Measurements from ENCODE around the gene SLC38A9. TPM values are rescaled to one million over a fixed set of nuclear protein-coding genes. Genes with fewer than 3 reads are reported as not detected.

SLC38A9 gene
- total RNA-seq, 1 donor from 2014 or later, result 6.3 TPM

DNA sequence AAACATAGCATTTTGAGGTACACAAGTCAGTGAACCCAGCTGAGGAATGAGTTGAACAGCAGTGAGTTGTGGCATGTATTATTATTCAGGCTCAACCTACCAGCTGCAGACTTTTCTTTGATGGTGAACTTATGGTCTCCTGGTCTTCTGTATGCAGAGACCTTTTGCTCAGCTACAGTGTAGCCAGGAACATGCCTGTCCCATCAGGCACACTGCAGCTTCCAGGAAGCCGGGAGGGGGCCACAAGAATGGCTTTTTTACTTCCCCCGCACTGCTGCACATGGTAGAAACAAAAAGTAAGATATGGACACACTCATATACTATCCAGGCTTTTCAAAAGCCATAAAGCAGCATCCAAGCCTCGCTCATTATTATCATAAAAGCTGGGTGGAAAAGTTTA, 112.0 kb downstream of the SLC38A9 start:
- intact Hi-C loops (cut with DNase I), result loop anchor here (5.0 kb wide), 1 partner anchor 92 kb away; no protein-coding TSS in a partner anchor
- DNase-seq (no peak), ATAC-seq (ENCODE audit: poor library complexity) (no peak)

DNA sequence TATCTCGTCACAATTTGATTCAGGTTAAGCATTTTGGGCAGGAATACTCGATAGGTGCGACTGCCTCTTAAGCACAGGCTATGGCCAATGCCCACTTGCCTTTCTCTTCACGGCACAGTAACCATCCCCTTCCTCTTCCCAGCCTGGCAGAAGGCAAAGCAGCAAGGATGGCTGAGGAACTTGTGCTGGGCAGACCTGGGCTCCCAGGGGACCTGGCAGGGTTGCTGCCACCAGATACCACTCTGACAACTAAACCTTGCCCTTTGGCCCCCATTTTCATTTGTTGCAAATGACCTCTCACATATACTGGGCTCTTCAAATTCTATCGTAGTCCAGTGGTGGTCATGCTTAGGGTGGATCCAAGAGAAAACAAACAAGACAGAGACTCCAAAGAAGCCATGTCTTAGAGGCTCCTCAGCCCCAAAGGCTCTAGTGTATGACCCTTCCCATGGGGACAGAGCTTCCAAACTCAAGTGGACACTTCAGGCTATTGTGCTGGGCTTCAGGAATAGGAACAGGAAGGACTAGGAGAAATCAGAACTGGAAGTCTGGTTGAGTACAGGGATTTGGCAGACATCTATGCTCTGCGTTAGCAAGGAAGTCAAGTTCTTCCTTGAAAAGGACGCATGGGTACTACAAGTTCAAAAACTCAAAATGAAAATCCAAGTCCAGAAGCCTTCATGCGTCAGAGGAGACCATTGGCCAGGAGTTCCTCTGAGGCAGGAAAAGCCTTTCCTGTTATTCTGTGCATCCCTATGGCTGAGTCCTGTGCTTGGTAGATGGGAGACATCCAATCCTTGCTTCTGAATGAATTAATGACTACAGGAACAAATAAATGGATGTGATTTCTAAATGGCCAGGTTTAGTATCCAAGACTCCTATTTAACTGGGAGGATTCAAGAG, 112.7 kb downstream of the SLC38A9 start:
- intact Hi-C loops (cut with DNase I), result loop anchor here (5.0 kb wide), 2 partner anchors 67 to 93 kb away; partner anchors contain the start of gene PLPP1
- ATAC-seq (ENCODE audit: poor library complexity) (no peak), DNase-seq (no peak)

- DNase-seq, result peak; percentile 73
- peak; percentile 21 for ATAC-seq (ENCODE audit: poor library complexity)
- intact Hi-C loops (cut with DNase I), result loop anchor here (5.0 kb wide), 1 partner anchor 65 kb away; the partner anchor contains the start of gene PLPP1
These were observed 114.8 kb downstream of the SLC38A9 start for GRCh38 chr5:55597014-55597981.

- intact Hi-C loops (cut with DNase I), result loop anchor here (5.0 kb wide), 1 partner anchor 62 kb away; the partner anchor contains the start of gene PLPP1
- no peak for ATAC-seq (ENCODE audit: poor library complexity)
- DNase-seq, result no peak
These were observed 117.5 kb downstream of the SLC38A9 start for GRCh38 chr5:55594671-55595070.

DNA sequence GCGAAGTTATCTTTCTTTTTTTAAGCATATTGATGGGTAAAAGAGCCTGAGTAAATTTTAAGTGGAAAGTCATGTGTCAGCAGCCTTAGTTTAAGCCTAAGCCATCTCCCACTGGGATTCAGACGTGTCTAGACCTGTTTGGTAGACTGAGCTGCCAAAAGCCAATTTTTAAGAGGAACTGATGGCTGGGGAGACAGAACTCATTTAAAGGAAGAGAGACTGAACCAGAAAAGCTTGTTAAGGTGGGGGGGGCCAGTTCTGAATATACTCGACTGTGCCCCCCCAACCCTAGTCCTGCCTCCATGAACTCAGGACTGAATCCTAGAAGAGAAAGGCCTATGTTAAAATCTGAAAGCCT, 119.0 kb downstream of the SLC38A9 start:
- ATAC-seq (ENCODE audit: poor library complexity) (no peak), DNase-seq (no peak)
- intact Hi-C loops (cut with DNase I), result no loop called here

GRCh38 chr5:55592388-55593114, 119.6 kb downstream of the SLC38A9 start:
- intact Hi-C loops (cut with DNase I), result no loop called here
- ATAC-seq (ENCODE audit: poor library complexity) (no peak), DNase-seq (no peak)

DNA sequence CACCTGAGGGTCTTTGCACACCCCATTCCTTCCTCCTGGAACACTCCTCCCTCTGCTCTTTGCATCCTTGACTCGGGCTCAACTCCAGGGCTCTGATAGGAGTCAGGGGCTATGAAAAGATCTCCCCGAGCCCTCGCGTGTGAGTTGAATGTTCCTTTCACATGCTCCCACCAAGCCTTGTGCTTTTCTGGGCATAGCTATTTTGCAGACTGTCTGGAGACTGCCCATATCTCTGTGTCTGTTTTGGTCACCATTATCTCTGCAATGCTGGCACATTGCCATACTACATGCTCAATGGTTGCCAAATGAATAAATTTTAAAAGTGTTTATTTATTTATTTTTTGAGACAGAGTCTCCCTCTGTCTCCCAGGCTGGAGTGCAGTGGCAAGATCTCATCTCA, 120.4 kb downstream of the SLC38A9 start:
- ATAC-seq (ENCODE audit: poor library complexity) (peak; percentile 89), DNase-seq (no peak)
- intact Hi-C loops (cut with DNase I), result no loop called here

DNA sequence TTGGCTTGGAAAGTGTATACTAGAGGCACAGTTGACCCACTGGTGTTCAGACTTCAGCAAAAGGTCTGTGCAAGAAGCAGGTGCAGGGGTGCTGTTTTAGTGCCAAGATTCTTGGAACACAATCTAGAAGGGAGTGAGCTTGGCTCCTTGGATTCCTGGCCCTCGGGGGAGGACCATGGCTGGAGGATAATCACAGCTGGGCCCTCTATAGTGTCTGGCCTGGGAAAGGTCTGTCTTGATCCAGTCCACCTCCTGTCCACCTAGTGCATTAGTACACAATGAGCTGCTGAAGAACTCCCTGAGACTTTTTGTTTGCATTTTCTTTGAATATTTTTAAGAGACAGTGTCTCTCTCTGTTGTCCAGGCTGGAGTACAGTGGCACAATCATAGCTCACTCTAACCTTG, 126.9 kb downstream of the SLC38A9 start:
- intact Hi-C loops (cut with DNase I), result no loop called here
- ATAC-seq (ENCODE audit: poor library complexity), result peak; percentile 42
- no peak for DNase-seq

DNA sequence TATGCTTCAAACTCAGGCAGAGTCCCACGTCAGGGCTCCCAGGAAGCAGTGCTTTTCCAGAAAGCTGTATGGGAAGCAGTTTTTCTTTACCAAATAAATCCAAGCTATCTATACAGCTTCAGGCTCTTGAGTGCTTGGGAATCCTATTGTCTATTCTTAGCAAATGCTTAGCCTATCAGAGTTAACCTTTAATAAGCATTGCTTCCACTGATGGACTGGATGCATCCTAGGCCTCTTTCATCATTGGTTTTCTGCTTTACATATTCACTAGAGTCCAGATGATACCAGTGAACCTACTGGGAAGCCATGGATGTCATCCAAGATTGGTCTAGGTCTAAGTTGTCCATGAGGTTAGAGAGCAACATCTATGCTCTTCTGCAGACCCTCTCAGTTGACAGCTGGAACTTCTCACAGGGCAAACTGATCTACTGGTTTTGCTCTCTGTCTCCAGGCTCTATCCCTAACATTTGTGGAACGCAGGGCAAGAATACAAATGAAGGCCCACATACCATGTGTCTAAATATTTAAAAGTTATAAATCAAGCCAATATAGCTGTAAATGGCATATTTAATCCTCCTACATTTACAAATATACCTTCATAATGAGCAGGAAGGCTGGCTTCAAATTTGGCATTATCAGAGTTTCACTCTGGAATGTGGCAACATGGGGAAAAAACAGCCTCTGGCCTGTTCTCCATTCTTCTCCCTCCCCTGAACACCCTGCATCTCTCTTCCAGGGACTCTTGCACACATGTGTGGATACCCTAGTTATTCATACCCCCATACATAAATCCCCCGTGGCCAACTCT, 127.5 kb downstream of the SLC38A9 start:
- DNase-seq (no peak), ATAC-seq (ENCODE audit: poor library complexity) (peak; percentile 85)
- intact Hi-C loops (cut with DNase I), result no loop called here

- no peak for DNase-seq
- no peak for ATAC-seq (ENCODE audit: poor library complexity)
- intact Hi-C loops (cut with DNase I), result no loop called here
These were observed 128.5 kb downstream of the SLC38A9 start for GRCh38 chr5:55583578-55583977.

- intact Hi-C loops (cut with DNase I), result no loop called here
- ATAC-seq (ENCODE audit: poor library complexity), result no peak
- DNase-seq, result no peak
These were observed 129.9 kb downstream of the SLC38A9 start for GRCh38 chr5:55582256-55582655.

- no peak for DNase-seq
- ATAC-seq (ENCODE audit: poor library complexity), result no peak
- intact Hi-C loops (cut with DNase I), result no loop called here
These were observed 132.1 kb downstream of the SLC38A9 start for GRCh38 chr5:55580042-55580441.

GRCh38 chr5:55578771-55579170, 133.4 kb downstream of the SLC38A9 start:
- DNase-seq, result no peak
- ATAC-seq (ENCODE audit: poor library complexity), result peak; percentile 70
- intact Hi-C loops (cut with DNase I), result loop anchor here (5.0 kb wide), 1 partner anchor 41 kb away; no protein-coding TSS in a partner anchor

- peak; percentile 73 for DNase-seq
- intact Hi-C loops (cut with DNase I), result loop anchor here (5.0 kb wide), 1 partner anchor 40 kb away; no protein-coding TSS in a partner anchor
- ATAC-seq (ENCODE audit: poor library complexity), result peak; percentile 94
These were observed 134.6 kb downstream of the SLC38A9 start for GRCh38 chr5:55577353-55578060.

DNA sequence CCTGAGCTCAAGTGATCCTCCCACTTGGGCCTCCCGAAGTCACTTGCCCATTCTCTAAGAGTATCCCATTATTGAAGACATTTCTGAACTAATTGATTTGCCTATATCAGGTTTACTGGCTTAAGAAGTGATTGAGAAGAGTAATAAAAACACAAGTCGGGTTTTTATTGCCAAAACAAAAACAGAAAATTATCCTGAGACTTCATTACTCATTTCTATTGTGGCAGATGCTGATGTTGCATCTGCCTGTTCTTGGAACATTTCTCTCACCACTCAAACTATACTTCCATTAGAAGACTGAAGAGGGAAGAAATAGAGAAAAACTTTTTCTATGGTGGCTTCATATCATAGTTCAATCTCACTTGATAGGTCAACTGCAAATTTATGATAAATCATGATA, 135.5 kb downstream of the SLC38A9 start:
- ATAC-seq (ENCODE audit: poor library complexity), result no peak
- no peak for DNase-seq
- intact Hi-C loops (cut with DNase I), result loop anchor here (5.0 kb wide), 1 partner anchor 39 kb away; no protein-coding TSS in a partner anchor
